NCI-H2029 (cell line): Measurements from ENCODE around the gene ITGA1.
"Not testable (repeated sequence)": the region's sequence is repeated elsewhere in the genome, so short reads cannot be mapped to it uniquely, and the experiment has no call there.

Experiments
- DNase-seq: peaks from one replicate; lab custom pipeline; 2025; lab: John Stamatoyannopoulos, UW

ITGA1 gene

GRCh38 chr5:52865991-52866390 is 78.3 kb downstream of the ITGA1 start:
- DNase-seq = not testable (repeated sequence)

GRCh38 chr5:52867809-52868208 is 80.1 kb downstream of the ITGA1 start:
- DNase-seq = no peak

GRCh38 chr5:52868417-52868816 is 80.7 kb downstream of the ITGA1 start:
- no peak for DNase-seq

- DNase-seq = no peak
Observed at GRCh38 chr5:52869391-52869790, 81.7 kb downstream of the ITGA1 start.

- DNase-seq = no peak
Observed at GRCh38 chr5:52870448-52870847, 82.7 kb downstream of the ITGA1 start.

- no peak for DNase-seq
Observed at GRCh38 chr5:52875827-52876226, 88.1 kb downstream of the ITGA1 start.

GRCh38 chr5:52876456-52876855 is 88.7 kb downstream of the ITGA1 start:
- no peak for DNase-seq

- no peak for DNase-seq
Observed at GRCh38 chr5:52878656-52879055, 90.9 kb downstream of the ITGA1 start.

- no peak for DNase-seq
Observed at GRCh38 chr5:52880541-52880940, 92.8 kb downstream of the ITGA1 start.

- DNase-seq = no peak
Observed at GRCh38 chr5:52881468-52881867, 93.8 kb downstream of the ITGA1 start.

- no peak for DNase-seq
Observed at GRCh38 chr5:52883110-52883509, 95.4 kb downstream of the ITGA1 start.

GRCh38 chr5:52884453-52884852 is 96.7 kb downstream of the ITGA1 start:
- DNase-seq = no peak

GRCh38 chr5:52885614-52886013 is 97.9 kb downstream of the ITGA1 start:
- DNase-seq = no peak

- DNase-seq = no peak
Observed at GRCh38 chr5:52886206-52886605, 98.5 kb downstream of the ITGA1 start.

GRCh38 chr5:52887066-52887465 is 99.3 kb downstream of the ITGA1 start:
- no peak for DNase-seq

GRCh38 chr5:52888363-52888762 is 100.6 kb downstream of the ITGA1 start:
- DNase-seq = no peak

GRCh38 chr5:52892242-52892878 is 104.6 kb downstream of the ITGA1 start:
- no peak for DNase-seq

GRCh38 chr5:52893105-52893504 is 105.4 kb downstream of the ITGA1 start:
- DNase-seq = no peak

- DNase-seq = no peak
Observed at GRCh38 chr5:52893863-52894262, 106.1 kb downstream of the ITGA1 start.

- no peak for DNase-seq
Observed at GRCh38 chr5:52894451-52894850, 106.7 kb downstream of the ITGA1 start.

GRCh38 chr5:52895075-52895474 is 107.4 kb downstream of the ITGA1 start:
- DNase-seq = no peak

- DNase-seq = no peak
Observed at GRCh38 chr5:52895572-52896413, 108.1 kb downstream of the ITGA1 start.

- DNase-seq = no peak
Observed at GRCh38 chr5:52896534-52897237, 109.0 kb downstream of the ITGA1 start.
